Lung microvascular endothelial cell (primary cell): ENCODE data around the gene TRABD2B. TPM values are rescaled to one million over a fixed set of nuclear protein-coding genes. Genes with fewer than 3 reads are reported as not detected.

Experiments
- DNase-seq, 2 donors: peaks; one replicate each; pipeline versions ENCODE4 v3.0.0 to v3.0.0-alpha.2; 2010; ENCODE audit warnings: low read depth in 2 of 2
- total RNA-seq: library from RNA; depleted of rRNA; stranded (reverse); fragments of >200 nt; gene quantifications from 2 replicates; pipeline ENCODE4 v1.2.1, GENCODE V29; 2014

TRABD2B gene
- total RNA-seq, 1 donor from 2014 or later = not detected

- no peak for DNase-seq
These were observed 237.8 kb downstream of the TRABD2B start for GRCh38 chr1:47759251-47759935.

DNA sequence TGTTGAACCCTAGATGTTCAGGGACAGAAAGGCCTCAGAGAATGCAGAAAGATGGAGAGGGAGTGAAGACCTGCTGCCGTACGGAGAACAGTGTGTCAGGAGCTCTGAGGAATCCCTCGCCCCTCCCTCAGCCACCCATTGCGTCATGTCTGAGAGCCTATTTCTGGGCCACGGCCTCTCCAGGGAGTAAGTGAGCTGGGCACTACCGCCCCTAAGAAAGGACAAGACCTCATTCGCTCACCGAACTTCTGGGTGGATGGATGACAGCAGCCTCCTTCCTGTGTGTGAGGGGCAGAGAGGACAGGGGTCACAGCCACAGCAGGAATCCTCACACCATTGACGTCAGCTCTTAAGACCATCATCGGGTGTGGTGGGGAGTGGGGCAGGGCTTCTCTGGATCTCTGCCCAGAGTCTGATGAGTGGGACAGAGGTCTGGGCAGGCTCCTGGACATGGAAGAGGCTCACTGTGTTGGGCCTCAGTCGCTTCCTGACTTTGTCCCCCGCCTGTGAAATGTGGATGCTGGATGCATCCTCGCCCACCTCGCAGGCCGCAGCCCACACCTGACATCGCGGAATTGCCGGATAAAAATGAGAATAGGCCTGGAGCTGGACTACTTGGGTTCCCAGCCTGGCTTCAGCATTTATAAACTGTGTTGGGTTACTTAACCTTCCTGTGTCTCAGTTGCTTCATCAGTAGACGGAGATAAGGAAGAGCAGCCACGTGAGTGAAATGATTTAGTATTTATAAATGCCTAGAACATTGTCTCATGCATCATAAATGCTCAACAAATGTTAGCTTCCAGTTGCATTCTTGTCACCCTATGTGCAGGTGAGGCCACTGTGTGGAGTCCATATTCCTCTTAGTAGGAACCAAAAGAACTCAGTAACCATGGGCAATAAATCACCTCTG lies 238.6 kb downstream of the TRABD2B start:
- peak in 1 of 2 donors; percentile 31 for DNase-seq

DNA sequence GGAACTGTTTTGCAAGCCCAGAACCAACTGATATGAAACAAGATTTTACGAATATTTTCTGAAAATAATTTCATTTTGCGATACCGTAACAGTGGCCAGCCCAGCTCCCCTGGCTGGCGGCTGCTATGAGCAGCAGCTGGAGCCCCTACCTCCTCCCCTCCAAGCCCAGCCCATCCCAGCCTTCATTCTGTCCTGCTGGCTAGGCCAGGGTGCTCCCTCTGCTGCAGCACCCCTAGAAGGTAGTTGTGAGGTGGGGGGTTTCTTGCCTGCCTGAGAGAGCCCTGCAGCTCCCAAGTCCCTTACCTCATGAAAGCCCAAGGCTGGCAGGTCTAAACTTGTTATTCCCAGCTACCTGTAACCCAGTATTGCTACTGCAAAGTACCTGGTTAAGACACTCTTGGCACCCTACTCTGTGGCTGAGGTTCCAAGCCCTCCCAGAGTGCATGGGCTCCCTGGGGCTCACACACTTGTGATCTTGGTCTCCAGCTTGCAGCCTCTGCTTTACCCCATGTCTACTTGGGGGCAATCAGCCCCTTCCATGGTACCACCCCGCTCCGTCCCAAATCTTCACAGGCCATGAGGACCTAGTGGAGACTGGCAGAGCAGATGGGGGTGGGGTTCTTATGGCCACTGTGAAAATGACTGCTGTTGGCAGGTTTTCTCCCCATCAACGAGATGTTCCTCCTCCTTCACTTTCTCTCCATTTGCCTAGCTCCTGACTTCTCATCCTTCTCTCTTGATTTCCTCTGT lies 239.8 kb downstream of the TRABD2B start:
- no peak for DNase-seq

DNA sequence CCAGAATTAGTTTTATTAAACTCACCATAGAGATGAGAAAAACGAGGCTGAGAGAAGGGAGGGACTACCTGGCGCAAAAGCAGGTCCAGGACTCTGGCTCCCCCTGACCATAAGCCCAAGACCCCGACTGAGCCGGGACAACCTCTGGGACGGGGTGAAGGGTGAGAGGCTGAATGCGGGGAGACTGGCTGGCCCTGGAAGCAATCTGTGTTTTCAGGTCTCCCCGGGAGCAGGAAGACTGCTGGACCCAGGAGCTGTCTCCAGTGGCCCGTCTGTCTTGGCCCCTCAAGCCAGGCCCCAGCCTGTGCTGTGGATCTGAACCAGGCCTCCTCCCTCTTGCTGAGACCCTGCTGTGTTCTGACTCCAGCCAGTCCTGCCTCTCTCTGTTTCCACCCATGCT lies 240.8 kb downstream of the TRABD2B start:
- no peak for DNase-seq

DNA sequence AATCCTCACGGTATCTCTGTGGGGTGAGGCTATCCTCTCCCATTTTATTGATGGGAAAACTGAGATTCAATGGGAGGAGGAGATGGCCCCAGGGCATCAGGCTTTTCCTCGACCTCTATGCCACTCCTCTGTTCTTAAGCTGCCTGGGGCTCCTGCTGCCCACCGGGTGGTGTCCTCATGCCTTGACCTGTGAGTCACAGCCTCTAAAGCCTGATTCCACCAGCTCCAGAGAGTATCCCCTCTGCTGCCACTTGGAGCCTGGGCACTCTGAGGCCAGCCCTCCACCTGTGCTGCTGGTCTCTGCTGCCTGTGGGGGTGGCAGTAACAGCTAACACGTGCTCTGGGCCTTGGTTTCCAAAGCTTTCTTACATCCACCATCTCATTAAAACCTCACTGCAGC lies 241.2 kb downstream of the TRABD2B start:
- no peak for DNase-seq

GRCh38 chr1:47755101-47755990 lies 241.8 kb downstream of the TRABD2B start:
- DNase-seq = peak; percentile 12 to 17

DNA sequence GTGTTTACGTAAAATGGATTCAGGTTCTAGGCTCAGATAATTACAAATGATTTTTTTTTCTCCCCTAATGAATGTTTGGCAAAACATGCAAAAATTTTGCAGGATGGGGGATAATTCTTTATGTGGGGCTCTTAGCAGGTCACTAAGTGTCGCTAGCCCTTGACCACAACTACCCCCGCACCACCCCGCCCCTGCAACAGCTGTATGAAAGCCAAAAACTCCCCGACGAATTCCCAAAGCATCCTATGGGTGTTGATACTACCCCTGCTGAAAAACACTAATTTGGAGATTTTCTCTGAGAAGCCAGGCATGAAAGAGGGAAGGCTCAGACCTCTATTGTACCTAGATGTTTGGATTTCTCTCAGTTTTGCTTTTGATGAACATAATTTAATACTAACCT lies 243.0 kb downstream of the TRABD2B start:
- DNase-seq = no peak

- DNase-seq = no peak
These were observed 243.4 kb downstream of the TRABD2B start for GRCh38 chr1:47753808-47754207.

DNA sequence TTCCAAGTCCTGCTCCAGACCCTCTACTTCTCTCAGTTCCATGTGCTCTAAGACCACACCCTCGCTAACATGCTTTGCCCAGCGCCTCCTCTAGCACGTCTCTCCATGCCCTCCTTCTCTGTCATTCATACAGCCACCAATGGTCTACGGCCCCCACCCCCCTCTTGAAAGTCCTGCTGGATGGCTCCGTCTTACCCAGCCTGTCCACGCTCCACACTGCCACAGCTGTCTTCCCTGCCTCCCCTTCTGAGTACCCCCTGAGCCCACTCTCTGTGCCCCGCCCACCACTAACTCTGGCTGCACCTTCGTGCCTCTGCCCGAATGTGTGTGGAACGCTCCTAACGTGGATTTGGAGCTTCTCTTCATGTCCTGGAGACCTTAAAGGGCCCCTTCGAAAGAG lies 244.6 kb downstream of the TRABD2B start:
- DNase-seq = no peak

DNA sequence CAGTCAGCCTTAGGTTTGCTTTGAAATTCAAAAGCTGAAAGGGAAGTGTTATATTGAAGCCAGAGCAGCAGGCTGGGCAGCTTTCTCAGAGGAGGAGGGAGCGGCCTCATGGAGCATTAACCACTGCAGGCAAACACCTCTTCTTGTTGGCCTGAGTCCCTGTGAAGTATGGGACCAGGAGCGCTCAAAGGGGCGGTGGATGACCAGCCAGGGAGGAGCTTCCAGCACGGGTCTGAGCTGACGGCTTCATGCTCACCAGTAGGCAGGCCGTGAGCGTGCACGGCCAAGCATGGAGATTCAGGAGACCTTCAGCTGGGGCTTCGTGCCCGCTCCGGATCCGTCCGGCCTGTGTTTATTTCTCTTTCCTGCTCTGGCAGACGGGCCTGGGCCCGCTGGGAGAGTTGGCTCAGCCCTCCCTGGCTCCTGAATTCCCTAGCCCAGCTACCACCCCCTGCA lies 245.2 kb downstream of the TRABD2B start:
- DNase-seq = peak in 1 of 2 donors; percentile 21

DNA sequence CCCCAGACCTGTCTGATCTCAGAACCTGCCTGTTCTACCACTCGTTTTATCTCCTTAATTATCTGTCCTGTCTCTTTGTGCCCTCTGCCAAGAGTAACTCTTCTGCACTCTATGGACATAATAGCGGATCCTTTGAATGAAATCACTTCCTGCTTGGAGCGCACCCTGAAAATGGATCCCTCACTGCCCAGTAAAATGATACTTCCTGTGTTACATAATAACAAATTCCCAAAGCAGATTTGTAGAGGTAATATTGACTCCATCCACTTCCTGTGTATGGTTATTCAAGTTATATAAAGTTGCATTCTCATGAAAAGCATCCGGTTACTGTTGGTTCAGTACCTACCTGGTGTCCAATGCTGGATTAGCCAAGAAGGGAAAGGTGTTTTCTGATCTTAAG lies 246.0 kb downstream of the TRABD2B start:
- DNase-seq = peak; percentile 46 to 58

- DNase-seq = no peak
These were observed 251.2 kb downstream of the TRABD2B start for GRCh38 chr1:47745715-47746609.

GRCh38 chr1:47742890-47743760 lies 254.1 kb downstream of the TRABD2B start:
- DNase-seq = no peak

DNA sequence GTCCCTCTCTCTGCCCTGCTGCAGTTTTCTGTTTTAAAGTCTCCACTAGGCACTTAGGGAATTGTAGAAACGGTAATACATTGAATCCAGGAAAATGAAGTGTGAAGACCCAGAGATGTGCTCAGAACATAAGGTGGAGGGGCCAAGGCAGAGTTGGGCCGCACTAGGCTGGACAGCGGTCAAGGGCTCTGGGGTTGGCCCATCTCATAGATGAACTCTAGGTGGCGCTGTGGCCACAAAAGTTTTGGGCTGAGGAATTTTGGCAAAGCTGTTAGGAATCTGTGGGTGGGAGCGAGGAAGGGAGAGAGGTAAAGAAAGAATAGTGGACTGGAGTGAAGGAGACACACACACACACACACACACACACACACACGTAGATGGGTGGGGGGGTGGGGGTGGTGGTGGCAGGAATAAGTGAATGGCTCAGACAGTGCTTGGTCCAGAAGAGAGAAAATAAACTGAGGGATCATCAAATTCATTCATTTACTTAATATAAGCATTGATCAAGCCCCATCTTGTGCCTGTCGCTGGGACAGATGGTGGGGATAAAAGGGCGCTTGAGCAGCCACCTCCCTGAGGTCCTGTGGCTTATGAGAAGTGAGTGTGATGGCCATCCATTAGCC lies 258.5 kb downstream of the TRABD2B start:
- DNase-seq = peak; percentile 51 to 71

DNA sequence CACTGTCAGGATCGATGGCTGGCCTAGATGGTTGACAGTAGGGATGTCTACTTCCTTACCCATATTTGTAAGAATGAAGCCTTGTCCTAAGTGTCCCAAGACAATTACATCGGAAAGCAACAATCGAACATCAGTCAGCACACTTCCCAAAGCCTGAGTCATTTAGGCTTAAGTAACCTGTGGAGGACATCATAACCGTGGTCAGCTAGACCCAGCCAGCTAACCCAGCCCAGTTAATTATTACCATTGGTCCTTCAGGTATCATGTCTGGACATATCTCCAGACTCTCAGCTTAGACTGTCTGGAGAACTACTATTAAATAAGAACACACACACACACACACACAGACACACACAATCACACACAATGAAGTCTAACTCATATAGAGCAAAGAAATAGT lies 264.7 kb downstream of the TRABD2B start:
- DNase-seq = no peak

DNA sequence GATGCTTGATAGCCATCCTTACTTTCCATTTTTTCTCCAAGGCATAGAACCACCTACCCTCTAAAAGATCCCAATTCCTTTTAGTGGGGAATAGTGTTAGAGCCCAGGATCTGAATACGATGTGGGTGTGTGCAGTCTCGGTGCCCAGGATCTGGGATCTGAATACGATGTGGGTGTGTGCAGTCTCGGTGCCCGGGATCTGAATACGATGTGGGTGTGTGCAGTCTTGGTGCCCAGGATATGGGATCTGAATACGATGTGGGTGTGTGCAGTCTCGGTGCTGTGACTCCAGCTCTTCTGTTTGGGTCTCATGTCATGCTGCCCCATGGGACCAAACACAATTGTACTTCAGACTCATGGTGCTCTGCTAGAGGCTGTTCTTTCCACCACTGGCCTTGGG lies 265.5 kb downstream of the TRABD2B start:
- DNase-seq = no peak

GRCh38 chr1:47729685-47730084 lies 267.5 kb downstream of the TRABD2B start:
- no peak for DNase-seq

DNA sequence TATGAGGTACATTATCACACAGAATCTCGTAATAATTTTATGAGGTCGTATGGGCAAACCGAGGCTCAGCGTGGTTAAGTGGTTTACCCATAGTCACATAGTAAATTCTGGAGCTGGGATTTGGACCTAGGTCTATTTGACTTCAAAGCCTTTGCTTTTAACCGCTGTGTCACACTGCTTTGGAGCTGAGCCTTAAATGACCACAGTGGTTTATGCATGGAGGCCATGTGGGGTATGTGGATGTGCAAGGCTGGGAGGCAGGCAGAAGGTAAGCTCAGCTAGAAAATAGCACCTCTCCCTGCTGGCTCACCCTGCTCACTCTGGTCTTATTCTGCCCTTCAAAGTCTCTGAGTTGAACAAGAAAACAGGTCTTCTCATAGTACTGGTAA lies 269.5 kb downstream of the TRABD2B start:
- no peak for DNase-seq
